GM18909 (cell line): Measurements from ENCODE around the gene LIMA1.
A peak's percentile ranks its signal among the peaks of the same experiment; 100 is the strongest.
"Not testable (repeated sequence)": the region's sequence is repeated elsewhere in the genome, so short reads cannot be mapped to it uniquely, and the experiment has no call there.

Source experiments
- ATAC-seq: cut with Tn5 transposase; IDR thresholded peaks from one replicate; pipeline ENCODE4 v1.9.1; 2021; ENCODE audit warnings: mild to moderate bottlenecking; ENCODE audit not compliant: unreplicated experiment, poor library complexity

Gene LIMA1

DNA sequence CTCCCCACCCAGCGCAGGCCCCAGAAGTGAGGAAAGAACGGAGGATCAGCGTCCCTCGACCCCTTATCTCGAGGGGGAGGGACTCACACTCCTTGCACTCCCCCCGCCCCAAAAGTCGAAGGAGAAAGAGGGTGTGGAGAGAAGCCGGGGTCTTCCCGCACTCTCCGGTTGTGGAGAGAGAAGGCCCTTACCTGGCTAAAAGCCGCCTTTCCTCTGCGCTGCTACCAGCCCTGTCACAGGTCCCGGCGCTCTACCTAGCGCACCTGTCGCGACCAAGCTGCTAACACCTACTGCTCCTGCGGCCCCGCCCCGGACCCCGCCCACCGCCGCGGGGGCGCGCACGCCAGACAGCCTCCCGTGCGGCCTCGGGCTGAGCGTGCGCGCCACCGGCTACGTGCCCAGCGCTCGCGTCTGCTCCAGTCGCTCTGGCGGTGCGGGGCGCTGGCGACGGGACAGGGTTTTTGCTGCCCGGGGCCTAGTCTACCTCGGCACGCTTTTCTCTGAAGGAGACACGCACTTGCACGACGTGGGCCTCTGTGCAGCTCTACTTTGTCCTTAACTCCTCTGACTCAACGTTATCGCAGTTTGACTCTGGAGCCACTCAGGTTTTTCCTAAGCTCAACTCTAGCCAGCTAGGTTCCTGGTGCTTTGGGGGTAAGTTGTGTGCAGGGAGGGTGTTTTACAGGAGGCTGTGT is at the start of gene LIMA1:
Gene LIMA1 (minus strand): TSS at position 292 of the 695 bp plus-strand sequence. CDS start 34,769 bp downstream, outside the sequence.
- ATAC-seq = peak; percentile 92

DNA sequence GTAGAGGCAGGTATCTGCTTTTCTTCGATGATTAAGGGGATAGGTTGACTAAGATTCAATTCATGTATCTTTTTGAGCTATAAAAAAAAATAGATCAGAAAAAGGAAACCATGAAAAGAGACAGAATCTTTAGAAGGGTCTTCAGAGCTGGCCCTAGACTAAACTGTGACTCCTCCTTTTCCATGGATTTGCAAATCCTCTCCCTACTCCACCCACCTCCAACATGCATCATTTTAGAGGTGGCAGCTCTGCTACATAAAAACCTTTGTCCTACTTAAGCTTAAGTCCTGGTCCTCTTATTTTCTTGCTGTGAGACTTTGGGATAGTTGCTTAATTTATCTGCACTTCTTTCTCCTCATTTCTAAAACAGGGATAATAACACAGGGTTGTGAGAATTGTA is 48.4 kb upstream of the LIMA1 start:
- no peak for ATAC-seq

DNA sequence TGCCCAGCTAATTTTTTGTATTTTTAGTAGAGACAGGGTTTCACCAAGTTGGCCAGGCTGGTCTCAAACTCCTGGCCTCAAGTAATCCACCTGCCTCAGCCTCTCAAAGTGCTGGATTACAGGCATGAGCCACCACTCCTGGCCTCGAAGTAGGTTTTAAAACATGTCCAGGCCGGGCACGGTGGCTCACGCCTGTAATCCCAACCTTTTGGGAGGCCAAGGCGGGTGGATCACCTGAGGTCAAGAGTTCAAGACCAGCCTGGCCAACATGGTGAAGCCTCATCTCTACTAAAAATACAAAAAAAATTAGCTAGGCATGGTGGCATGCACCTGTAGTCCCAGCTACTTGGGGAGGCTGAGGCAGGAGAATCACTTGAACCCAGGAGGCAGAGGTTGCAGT is 45.3 kb upstream of the LIMA1 start:
- not testable (repeated sequence) for ATAC-seq

DNA sequence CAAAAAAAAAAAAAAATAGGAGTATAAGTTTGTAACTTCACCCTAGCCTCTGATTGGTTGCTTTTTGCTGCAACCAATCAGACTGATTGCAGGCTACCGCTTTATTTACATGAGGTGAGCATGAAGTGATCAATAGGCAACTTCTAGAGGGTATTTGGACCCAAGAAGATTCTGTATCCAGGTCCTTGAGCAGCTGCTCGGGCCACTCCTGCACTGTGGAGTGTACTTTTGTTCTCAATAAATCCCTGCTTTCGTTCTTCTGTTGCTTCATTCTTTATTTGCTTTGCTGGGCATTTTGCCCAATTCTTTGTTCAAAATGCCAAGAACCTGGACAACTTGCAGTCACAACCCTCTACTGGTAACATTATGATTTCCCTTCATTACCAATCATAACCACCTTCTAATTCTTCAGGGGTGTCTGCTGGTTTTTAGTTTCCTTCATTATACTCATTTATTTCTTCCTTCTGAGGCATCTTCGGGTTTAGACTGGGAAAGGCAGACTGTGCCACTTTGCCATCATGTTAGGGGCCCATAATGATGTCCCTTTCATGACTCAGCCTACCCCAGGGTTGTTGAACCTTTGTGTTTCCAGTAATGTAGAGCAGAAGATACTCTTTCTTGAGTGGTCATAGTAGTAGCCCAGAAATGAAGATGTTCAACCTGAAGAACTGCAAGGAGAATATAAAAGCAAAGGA is 43.4 kb upstream of the LIMA1 start:
- ATAC-seq = no peak

GRCh38 chr12:50325890-50326391 is 42.6 kb upstream of the LIMA1 start:
- no peak for ATAC-seq

DNA sequence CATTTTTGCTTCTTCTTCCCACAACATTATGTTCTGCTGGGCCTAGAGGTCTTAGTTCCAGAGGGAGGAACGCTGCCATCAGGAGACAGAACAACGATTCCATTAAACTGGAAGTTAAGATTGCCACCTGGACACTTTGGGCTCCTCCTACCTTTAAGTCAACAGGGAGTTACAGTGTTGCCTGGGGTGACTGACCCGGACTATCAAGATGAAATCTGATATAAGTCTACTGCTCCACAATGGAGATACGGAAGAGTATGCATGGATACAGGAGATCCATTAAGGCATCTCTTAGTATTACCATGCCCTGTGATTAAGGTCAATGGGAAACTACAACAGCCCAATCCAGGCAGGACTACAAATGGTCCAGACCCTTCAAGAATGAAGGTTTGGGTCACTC is 41.5 kb upstream of the LIMA1 start:
- ATAC-seq = not testable (repeated sequence)

DNA sequence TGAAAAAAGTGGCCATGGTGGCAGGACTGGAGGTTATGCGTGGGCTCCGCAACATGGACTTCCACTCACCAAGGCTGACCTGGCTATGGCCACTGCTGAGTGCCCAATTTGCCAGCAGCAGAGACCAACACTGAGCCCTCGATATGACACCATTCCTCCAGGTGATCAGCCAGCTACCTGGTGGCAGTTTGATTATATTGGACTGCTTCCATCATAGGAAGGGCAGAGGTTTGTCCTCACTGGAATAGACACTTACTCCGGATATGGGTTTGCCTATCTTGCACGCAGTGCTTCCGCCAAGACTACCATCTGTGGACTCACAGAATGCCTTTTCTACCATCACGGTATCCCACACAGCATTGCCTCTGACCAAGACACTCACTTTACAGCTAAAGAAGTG is 40.8 kb upstream of the LIMA1 start:
- ATAC-seq = not testable (repeated sequence)

GRCh38 chr12:50322206-50322605 is 38.9 kb upstream of the LIMA1 start:
- ATAC-seq = no peak

DNA sequence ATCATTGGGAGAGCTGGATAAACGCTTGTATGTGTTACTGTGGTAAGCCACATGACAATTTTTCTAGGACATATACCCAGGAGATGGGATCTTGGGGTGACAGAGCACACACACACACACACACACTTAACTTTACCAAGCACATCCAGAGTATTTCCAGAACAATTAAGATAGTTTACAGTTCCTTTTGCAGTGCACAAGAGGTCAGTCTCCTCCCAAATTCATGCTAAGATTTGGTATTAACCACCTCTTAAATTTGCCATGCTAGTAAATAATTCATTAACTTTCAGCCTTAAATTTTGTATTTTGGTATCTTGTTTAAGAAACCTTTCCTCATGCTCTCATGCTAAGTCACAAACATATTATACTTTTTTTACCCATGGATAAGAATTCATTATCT is 33.9 kb upstream of the LIMA1 start:
- ATAC-seq = no peak

GRCh38 chr12:50315803-50316202 is 32.5 kb upstream of the LIMA1 start:
- ATAC-seq = no peak

GRCh38 chr12:50314636-50315312 is 31.5 kb upstream of the LIMA1 start:
- ATAC-seq = no peak

- ATAC-seq = not testable (repeated sequence)
Observed at GRCh38 chr12:50313971-50314370, 30.7 kb upstream of the LIMA1 start.

DNA sequence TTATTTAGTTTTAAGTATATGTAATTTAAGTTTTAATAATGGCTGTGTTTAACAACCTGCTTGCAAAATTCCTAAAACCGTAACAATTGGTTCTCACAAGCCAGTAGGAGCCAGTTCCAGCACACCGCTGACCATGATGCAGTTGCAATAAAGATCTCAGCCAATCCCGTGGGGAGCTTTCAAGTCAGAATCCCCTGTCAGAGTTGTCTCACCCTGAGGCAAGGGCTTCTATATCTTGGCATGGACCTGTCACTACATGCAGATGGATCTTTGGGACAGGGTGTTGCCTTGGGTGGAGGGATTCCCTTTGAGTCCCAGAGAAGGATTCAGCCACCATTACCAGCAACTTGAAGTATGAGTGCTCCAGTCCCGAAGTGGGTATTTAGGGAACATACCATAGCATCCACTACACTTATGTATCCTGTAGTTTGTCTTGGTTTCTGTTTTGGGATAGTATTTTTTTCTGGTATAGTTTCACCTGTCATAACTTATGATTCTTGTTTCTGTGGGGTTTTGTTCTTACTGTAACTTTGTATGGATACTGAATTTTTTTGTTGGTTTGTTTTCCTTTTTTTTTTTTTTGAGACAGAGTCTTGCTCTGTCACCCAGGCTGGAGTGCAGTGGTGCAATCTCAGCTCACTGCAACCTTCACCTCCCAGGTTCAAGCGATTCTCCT is 30.1 kb upstream of the LIMA1 start:
- no peak for ATAC-seq

- ATAC-seq = not testable (repeated sequence)
Observed at GRCh38 chr12:50311858-50312609, 28.7 kb upstream of the LIMA1 start.

- ATAC-seq = no peak
Observed at GRCh38 chr12:50309950-50310349, 26.6 kb upstream of the LIMA1 start.

DNA sequence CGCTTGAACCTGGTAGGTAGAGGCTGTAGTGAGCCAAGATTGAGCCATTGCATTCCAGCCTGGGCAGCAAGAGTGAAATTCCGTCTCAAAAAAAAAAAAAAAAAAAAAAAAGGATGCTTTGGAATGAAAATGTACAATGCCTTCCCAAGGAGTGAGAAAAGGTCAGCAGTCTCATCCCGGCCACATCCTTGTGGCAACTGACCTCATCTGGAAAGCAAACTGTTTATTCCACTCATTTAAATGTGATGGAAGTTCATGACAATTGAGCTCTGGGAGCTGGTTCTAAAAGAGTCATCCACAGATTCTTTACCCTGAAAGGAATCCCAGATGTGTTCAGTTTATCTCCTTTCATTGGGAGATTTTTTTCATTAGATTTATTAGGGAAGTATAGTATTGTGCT is 19.4 kb upstream of the LIMA1 start:
- ATAC-seq = no peak

DNA sequence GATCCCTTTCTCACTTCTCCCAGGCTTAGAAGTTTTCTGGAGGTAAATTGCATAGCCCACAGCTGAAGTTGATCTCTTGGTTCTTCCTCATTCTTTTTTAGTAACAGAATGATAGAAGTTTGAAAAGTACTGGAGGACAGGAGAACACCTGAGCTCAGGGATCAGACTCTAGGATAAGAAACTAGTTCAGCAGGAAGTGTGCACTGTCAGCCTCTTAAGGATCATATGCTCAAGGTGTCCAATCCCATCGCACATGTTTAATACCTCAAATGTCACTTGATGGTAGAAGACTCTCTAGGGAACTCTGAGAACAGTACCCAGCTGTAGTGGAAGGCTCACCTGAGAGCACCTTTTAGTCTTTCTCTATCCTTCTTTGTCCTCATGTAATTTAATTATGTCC is 14.7 kb upstream of the LIMA1 start:
- no peak for ATAC-seq

- no peak for ATAC-seq
Observed at GRCh38 chr12:50297027-50297426, 13.7 kb upstream of the LIMA1 start.

DNA sequence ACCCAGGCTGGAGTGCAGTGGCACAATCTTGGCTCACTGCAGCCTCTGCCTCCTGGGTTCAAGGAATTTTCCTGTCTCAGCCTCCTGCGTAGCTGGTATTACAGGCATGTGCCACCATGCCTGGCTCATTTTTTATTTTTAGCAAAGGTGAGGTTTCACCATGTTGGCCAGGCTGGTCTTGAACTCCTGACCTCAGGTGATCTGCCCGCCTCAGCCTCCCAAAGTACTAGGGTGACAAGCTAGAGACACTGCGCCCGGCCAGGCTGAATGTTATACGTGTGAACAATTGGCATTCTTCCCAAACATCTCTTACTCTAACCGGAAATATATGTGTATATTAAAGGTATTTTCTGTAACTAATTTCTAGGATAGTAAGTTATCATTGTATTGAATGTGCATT is 13.2 kb upstream of the LIMA1 start:
- ATAC-seq = no peak

DNA sequence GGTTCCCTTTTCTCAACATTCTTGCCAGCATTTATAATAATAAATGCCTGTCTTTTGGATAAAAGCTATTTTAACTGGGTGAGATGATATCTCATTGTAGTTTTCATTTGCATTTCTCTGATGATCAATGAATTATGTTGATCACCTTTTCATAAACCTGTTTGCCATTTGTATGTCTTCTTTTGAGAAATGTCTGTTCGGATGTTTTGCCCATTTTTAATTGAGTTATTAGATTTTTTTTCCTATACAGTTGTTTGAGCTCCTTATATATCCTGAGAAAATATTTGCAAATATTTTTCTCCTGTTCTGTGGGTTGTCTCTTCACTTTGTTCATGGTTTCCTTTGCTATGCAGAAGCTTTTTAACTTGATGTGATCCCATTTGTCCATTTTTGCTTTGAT is 8.1 kb upstream of the LIMA1 start:
- ATAC-seq = no peak
